RWPE1 (cell line): Measurements from ENCODE around the gene AMBN.

Experiments
- CTCF ChIA-PET: fragments of 350-600 bp; sonication (Branson Sonifier 250); formaldehyde crosslinking; extraction: SDS; loops from one replicate; lab custom pipeline; 2021; lab: Yijun Ruan, JAX
- POLR2A ChIA-PET: fragments of 400-600 bp; formaldehyde crosslinking; extraction: SDS; loops from one replicate; lab custom pipeline; 2020; ENCODE audit warnings: antibody characterized with exemption; ENCODE audit not compliant: low non-redundant PET; lab: Yijun Ruan, JAX
- DNase-seq: peaks from one replicate; pipeline ENCODE4 v3.0.0; 2012; ENCODE audit warnings: low spot score
- H3K27ac ChIP-seq: fragments of 450-650 bp; 2 replicates; pipeline ENCODE4 v1.5.1; 2017
- CTCF ChIP-seq: fragments of 450-650 bp; conservative IDR thresholded peaks from 2 replicates; pipeline ENCODE4 v1.5.1; 2017; ENCODE audit warnings: low read depth, mild to moderate bottlenecking

AMBN gene

DNA sequence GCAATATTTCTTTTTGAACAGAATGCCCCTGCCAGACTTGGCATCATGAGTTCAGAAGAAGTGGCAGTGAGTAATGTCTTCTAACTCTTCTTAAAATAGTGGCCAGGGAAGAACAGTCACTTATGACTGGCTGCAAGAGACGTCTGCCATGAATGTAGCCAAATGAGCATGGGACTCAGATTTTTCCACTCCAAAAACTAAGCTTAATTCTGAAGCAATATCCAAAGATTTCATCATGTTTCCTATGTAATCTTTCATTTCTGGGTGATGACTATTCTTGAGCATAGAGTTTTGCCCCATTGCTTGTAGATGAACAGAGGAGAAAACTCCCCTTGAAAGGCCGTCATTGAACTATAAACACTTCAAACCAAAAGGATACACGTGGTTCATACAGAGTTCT lies 11.8 kb downstream of the AMBN start:
- H3K27ac ChIP-seq = no peak overlapping the region
- ChIA-PET CTCF (no interaction called here), POLR2A (no interaction called here)
- no peak for DNase-seq
- TF ChIP-seq CTCF = no peak

GRCh38 chr4:70606459-70606858 lies 14.4 kb downstream of the AMBN start:
- TF ChIP-seq CTCF = no peak
- ChIA-PET POLR2A (no interaction called here), CTCF (no interaction called here)
- H3K27ac ChIP-seq = no peak overlapping the region
- no peak for DNase-seq

DNA sequence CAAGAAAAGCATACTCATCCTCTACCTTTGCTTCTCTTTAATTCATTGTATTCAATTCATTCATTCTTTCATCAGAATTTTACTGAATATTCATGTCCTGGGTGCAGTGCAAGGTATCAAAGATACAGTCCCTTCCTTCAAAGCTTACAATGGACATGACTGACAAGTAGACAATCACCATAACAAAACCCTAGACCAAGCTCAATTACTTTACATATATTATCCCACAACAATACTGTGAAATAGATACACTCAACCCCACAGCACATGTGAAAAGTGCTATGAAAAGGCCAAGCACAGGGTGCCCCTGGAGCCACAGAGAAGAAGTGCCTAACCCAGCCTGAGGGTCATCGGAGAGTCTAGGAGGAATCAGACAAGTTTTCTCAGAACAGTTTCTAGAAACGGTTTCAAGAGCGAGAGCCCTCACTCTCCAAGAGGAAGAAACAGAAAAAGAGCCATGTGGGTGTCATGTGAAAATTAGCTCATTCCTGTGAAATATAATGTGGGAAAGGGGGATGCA lies 15.3 kb downstream of the AMBN start:
- CTCF ChIA-PET = interaction anchor here (0.7 kb wide), 1 partner anchor 163 kb away, joined by 4 read pairs; no protein-coding TSS in a partner anchor
- DNase-seq = no peak
- POLR2A ChIA-PET = no interaction called here
- no peak for TF ChIP-seq CTCF
- no peak overlapping the region for H3K27ac ChIP-seq

DNA sequence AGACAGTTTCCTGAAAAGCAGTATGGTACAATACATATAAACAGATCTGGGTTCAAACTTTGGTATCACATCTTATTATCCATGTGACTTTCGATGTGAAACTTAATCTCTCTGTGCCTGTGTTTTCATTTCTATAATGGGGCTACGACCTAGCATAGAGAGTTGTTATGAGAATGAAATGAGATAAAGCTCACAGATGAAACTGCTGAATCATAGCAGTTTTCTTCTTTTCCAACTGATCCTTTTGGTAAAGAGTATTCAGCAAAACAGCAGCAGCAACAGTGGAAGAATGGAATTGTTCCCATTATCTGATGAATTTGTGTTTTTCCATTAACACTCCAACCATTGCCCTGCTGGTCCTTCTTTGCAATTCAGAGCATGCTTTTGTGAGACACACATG lies 16.3 kb downstream of the AMBN start:
- ChIA-PET CTCF (no interaction called here), POLR2A (no interaction called here)
- DNase-seq = no peak
- TF ChIP-seq CTCF = no peak
- H3K27ac ChIP-seq = no peak overlapping the region

DNA sequence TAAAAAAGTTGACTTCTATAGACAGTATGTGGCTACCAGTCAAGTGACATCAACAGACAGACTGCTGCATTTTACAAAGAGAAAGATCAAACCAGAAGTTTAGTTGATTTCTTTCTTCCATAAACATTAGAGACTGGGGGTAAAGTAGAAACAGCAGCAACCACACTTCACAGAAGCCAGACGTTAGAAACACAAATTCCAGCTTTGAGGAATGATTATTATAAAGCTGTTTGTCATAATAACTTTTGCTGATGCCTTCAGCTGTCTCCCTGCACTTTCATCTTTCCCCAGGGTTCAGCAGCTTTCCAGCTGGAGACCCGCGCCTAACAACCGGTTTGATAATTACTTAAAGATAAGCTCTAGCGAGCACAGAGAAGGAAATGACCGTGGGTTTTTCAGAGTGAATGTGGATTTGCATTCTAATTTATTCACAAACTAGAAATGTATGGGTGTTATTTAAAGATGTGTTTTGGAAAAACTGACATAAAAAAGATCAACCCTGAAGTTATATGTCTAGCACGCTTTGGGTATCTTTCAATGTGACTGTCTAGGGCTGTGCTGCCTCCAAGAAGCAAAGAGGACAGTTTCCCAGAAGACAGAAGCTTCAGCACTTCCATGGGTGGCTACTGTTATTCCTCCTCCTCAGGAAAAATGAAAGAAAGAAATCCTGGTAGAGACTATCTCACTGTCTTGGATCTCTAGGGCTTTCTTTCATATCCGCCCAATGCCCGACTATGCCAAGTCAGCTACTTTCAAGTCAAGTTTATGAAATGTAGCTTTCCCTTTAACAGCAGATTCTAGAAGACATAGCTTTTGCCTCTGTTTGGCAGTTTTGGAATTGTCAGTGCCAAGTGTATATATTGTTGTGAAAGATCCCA lies 21.5 kb downstream of the AMBN start:
- ChIA-PET POLR2A (no interaction called here), CTCF (interaction anchor here (0.6 to 0.7 kb wide), 2 partner anchors 54 to 74 kb away, joined by 3 read pairs; no protein-coding TSS in a partner anchor)
- DNase-seq = no peak
- no peak for TF ChIP-seq CTCF
- no peak overlapping the region for H3K27ac ChIP-seq

DNA sequence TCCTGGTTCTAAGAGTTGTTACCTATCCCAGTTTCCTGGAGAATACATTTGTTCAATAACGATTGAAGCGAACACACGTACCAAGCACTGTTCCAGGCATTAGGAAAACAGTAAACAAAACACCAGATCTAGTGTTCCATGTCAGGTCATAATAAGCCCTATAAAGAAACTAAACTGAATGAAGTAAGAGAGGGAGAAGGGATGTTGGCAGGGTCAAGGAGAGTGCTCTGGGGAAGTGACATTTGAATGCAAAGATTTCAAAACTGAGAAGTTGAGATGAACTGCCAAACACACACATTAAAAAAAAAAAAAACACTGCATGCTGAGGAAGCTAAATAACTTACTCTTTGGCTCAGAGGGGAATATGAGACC lies 22.1 kb downstream of the AMBN start:
- TF ChIP-seq CTCF = no peak
- DNase-seq = no peak
- no peak overlapping the region for H3K27ac ChIP-seq
- CTCF ChIA-PET = interaction anchor here (0.6 kb wide), 1 partner anchor 74 kb away, joined by 3 read pairs; no protein-coding TSS in a partner anchor
- POLR2A ChIA-PET = no interaction called here
